ENCODE results near the gene PPM1F. TPM values are rescaled to one million over a fixed set of nuclear protein-coding genes. Genes with fewer than 3 reads are reported as not detected.

Gene PPM1F
- total RNA-seq, 4 donors from 2014 or later: 13.8 to 28.9 (median 21.0) TPM

GRCh38 chr22:21975273-21975672 is 22.6 kb upstream of the PPM1F start:
- TF ChIP-seq POLR2A (IDR thresholded peaks at IDR 0.05) (no peak), CTCF (IDR thresholded peaks at IDR 0.05) (no peak)
- no peak for DNase-seq
- H3K36me3 ChIP-seq: peaks cover 0 to 48% (median 0%) of the 10 kb centered on the region in 3 donors
- H3K27ac ChIP-seq: no peak overlapping the region
- H3K4me1 ChIP-seq: no peaks in the 10 kb centered on the region
- no peaks in the 10 kb centered on the region for H3K9me3 ChIP-seq
- H3K4me3 ChIP-seq: no peak overlapping the region
- H3K27me3 ChIP-seq: no peaks in the 10 kb centered on the region

GRCh38 chr22:21974058-21974649 is 21.5 kb upstream of the PPM1F start:
- TF ChIP-seq CTCF (IDR thresholded peaks at IDR 0.05) (no peak), POLR2A (IDR thresholded peaks at IDR 0.05) (no peak)
- Histone ChIP-seq H3K9me3 (no peaks in the 10 kb centered on the region), H3K27ac (no peak overlapping the region), H3K27me3 (no peaks in the 10 kb centered on the region), H3K4me1 (no peaks in the 10 kb centered on the region), H3K4me3 (no peak overlapping the region), H3K36me3 (peaks cover 0 to 58% (median 0%) of the 10 kb centered on the region in 3 donors)
- no peak for DNase-seq

GRCh38 chr22:21972806-21973205 is 20.2 kb upstream of the PPM1F start:
- no peak overlapping the region for H3K4me3 ChIP-seq
- H3K27me3 ChIP-seq: no peaks in the 10 kb centered on the region
- H3K9me3 ChIP-seq: no peaks in the 10 kb centered on the region
- DNase-seq: no peak
- peaks cover 0 to 72% (median 0%) of the 10 kb centered on the region in 3 donors for H3K36me3 ChIP-seq
- TF ChIP-seq POLR2A (IDR thresholded peaks at IDR 0.05): no peak
- no peak for TF ChIP-seq CTCF (IDR thresholded peaks at IDR 0.05)
- H3K4me1 ChIP-seq: no peaks in the 10 kb centered on the region
- no peak overlapping the region for H3K27ac ChIP-seq

- peak in 2 of 3 donors; percentile 56 to 65 for DNase-seq
- no peaks in the 10 kb centered on the region for H3K4me1 ChIP-seq
- no peak overlapping the region for H3K4me3 ChIP-seq
- H3K9me3 ChIP-seq: no peaks in the 10 kb centered on the region
- TF ChIP-seq CTCF (IDR thresholded peaks at IDR 0.05): peak; percentile 30 to 84 (median 58)
- TF ChIP-seq POLR2A (IDR thresholded peaks at IDR 0.05): no peak
- peaks cover 0 to 76% (median 0%) of the 10 kb centered on the region in 3 donors for H3K36me3 ChIP-seq
- no peak overlapping the region for H3K27ac ChIP-seq
- H3K27me3 ChIP-seq: no peaks in the 10 kb centered on the region
Measured at GRCh38 chr22:21972293-21972779, 19.7 kb upstream of the PPM1F start.

GRCh38 chr22:21971858-21972275 is 19.2 kb upstream of the PPM1F start:
- H3K27me3 ChIP-seq: no peaks in the 10 kb centered on the region
- no peaks in the 10 kb centered on the region for H3K4me1 ChIP-seq
- no peak overlapping the region for H3K4me3 ChIP-seq
- TF ChIP-seq POLR2A (IDR thresholded peaks at IDR 0.05): no peak
- no peak for TF ChIP-seq CTCF (IDR thresholded peaks at IDR 0.05)
- peaks cover 0 to 81% (median 0%) of the 10 kb centered on the region in 3 donors for H3K36me3 ChIP-seq
- no peak overlapping the region for H3K27ac ChIP-seq
- no peak for DNase-seq
- no peaks in the 10 kb centered on the region for H3K9me3 ChIP-seq

Measured in Peyer's patch (tissue), 4 donors.